T1000 (cell line): ENCODE results near the gene TNFRSF18.

Source experiments
- DNase-seq: peaks from one replicate; lab custom pipeline; 2025; ENCODE audit warnings: mixed read lengths; lab: John Stamatoyannopoulos, UW

TNFRSF18 gene

GRCh38 chr1:1227386-1227785 is 21.0 kb upstream of the TNFRSF18 start:
- DNase-seq = no peak

GRCh38 chr1:1226566-1227362 is 20.4 kb upstream of the TNFRSF18 start:
- no peak for DNase-seq

GRCh38 chr1:1225913-1226312 is 19.5 kb upstream of the TNFRSF18 start:
- DNase-seq = no peak

GRCh38 chr1:1225238-1225845 is 18.9 kb upstream of the TNFRSF18 start:
- DNase-seq = no peak

- no peak for DNase-seq
These were observed 17.5 kb upstream of the TNFRSF18 start for GRCh38 chr1:1223891-1224290.

- DNase-seq = no peak
These were observed 16.9 kb upstream of the TNFRSF18 start for GRCh38 chr1:1223321-1223720.

GRCh38 chr1:1222575-1223225 is 16.3 kb upstream of the TNFRSF18 start:
- DNase-seq = no peak

- no peak for DNase-seq
These were observed 15.6 kb upstream of the TNFRSF18 start for GRCh38 chr1:1221887-1222574.

- DNase-seq = no peak
These were observed 13.8 kb upstream of the TNFRSF18 start for GRCh38 chr1:1220197-1220596.

- no peak for DNase-seq
These were observed 12.9 kb upstream of the TNFRSF18 start for GRCh38 chr1:1219341-1219740.

GRCh38 chr1:1218524-1219200 is 12.3 kb upstream of the TNFRSF18 start:
- DNase-seq = no peak

GRCh38 chr1:1217621-1218523 is 11.5 kb upstream of the TNFRSF18 start:
- DNase-seq = no peak

GRCh38 chr1:1216770-1217620 is 10.6 kb upstream of the TNFRSF18 start:
- no peak for DNase-seq

- no peak for DNase-seq
These were observed 9.7 kb upstream of the TNFRSF18 start for GRCh38 chr1:1215881-1216605.

GRCh38 chr1:1215080-1215676 is 8.8 kb upstream of the TNFRSF18 start:
- no peak for DNase-seq

- DNase-seq = no peak
These were observed 7.2 kb upstream of the TNFRSF18 start, which contains the start of gene TNFRSF4 for GRCh38 chr1:1213345-1214265. Gene TNFRSF4 (minus strand): TSS chr1:1214153. CDS start chr1:1214127, 26 bp downstream.

- DNase-seq = no peak
These were observed 6.5 kb upstream of the TNFRSF18 start for GRCh38 chr1:1212780-1213344.
